Measurements from ENCODE around the gene CLGN.
A peak's percentile ranks its signal among the peaks of the same experiment; 100 is the strongest.

CLGN gene

DNA sequence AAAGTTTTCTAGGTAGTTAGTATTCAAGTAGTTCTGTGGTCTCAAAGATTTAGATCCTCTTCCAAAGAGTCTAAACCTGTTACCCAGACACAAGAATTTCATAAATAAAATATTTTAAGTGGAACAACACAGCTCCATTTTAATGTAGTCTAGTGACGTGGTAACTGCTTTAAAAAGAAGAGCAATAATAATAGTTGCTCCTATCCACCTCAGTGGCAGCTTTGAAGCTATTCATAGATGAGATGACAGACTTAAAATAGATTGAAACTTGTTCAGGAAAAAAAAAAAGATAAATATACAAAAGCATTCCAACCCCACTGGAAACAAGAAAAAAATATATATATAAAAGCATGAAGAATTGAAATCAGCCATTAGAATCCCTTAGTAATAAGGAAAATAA lies 39.4 kb downstream of the CLGN start:
- no peak overlapping the region for H3K27ac ChIP-seq (replicated peaks; ENCODE audit: low read length)
- no peak overlapping the region for H3K18ac ChIP-seq (ENCODE audit: low read length)
- H3K4ac ChIP-seq (ENCODE audit: low read length) = no peak overlapping the region
- H3K27me3 ChIP-seq (ENCODE audit: control insufficient read depth in 3 of 3, insufficient read depth in 3 of 3, low read depth in 1 of 3, low read length in 3 of 3) = no peaks in the 10 kb centered on the region
- no peak overlapping the region for H2BK12ac ChIP-seq (ENCODE audit: low read length)
- H3K79me1 ChIP-seq (ENCODE audit: low read depth, low read length) = no peaks in the 10 kb centered on the region
- H3K23ac ChIP-seq (ENCODE audit: low read depth, low read length, poor library complexity) = no peak overlapping the region
- peaks cover 0 to 8% of the 10 kb centered on the region in 2 donors for H3K36me3 ChIP-seq (replicated peaks in 1 of 2; ENCODE audit: control insufficient read depth in 2 of 2, insufficient read depth in 2 of 2, low read length in 2 of 2)
- H3K9ac ChIP-seq (ENCODE audit: low read depth, low read length, poor library complexity) = no peak overlapping the region
- H4K8ac ChIP-seq (ENCODE audit: low read depth, low read length) = no peak overlapping the region
- no peak overlapping the region for H2AK5ac ChIP-seq (ENCODE audit: low read depth, low read length)
- no peak overlapping the region for H3K14ac ChIP-seq (ENCODE audit: low read length)
- no peaks in the 10 kb centered on the region for H3K9me3 ChIP-seq (replicated peaks in 1 of 2; ENCODE audit: control insufficient read depth in 2 of 2, insufficient read depth in 1 of 2, low read depth in 1 of 2, low read length in 2 of 2)
- H3K4me3 ChIP-seq (ENCODE audit: low read length in 2 of 2) = no peak overlapping the region
- H2BK15ac ChIP-seq (ENCODE audit: low read length) = no peak overlapping the region
- no peak overlapping the region for H4K91ac ChIP-seq (ENCODE audit: low read depth, low read length, poor library complexity)
- DNase-seq (ENCODE audit: low spot score) = no peak
- no CpG with 5 or more reads among the region's 1 CpG for WGBS, 2 donors (ENCODE audit: extremely low coverage in 2 of 2, insufficient read length in 2 of 2, insufficient replicate concordance in 1 of 2)
- H3K4me1 ChIP-seq (ENCODE audit: control insufficient read depth in 2 of 2, insufficient read depth in 1 of 2, low read depth in 1 of 2, low read length in 2 of 2) = peaks cover 0 to 2% of the 10 kb centered on the region in 2 donors
- no peak overlapping the region for H2BK120ac ChIP-seq (ENCODE audit: low read depth, low read length)
- H2BK5ac ChIP-seq (ENCODE audit: low read length) = no peak overlapping the region
- H2AFZ ChIP-seq (ENCODE audit: low read length) = no peak overlapping the region
- no peak overlapping the region for H3K4me2 ChIP-seq (ENCODE audit: insufficient read depth, low read length, poor library complexity, severe bottlenecking)

DNA sequence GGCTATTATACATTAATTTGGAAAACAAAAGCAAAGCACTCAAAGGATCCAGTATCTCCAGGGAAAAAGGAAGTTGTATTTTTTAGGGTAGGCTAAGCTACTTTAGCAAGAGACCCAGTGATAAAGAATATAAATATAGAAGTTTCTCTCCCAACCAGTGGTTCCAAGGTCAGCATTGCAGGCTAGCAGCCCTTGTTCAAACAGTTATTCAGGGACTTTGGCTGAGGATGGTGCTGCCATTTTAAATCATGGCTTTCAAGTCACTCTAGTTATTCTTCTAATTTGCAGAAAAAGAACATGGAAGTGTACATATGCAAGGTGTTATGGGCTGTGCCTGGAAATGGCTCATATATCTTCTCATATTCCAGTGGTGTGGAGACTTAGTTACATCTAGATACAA lies 44.7 kb downstream of the CLGN start:
- Histone ChIP-seq H2AK5ac (ENCODE audit: low read depth, low read length) (no peak overlapping the region), H3K4me1 (ENCODE audit: control insufficient read depth in 2 of 2, insufficient read depth in 1 of 2, low read depth in 1 of 2, low read length in 2 of 2) (peaks cover 0 to 2% of the 10 kb centered on the region in 2 donors), H2AFZ (ENCODE audit: low read length) (no peak overlapping the region), H3K14ac (ENCODE audit: low read length) (no peak overlapping the region), H4K91ac (ENCODE audit: low read depth, low read length, poor library complexity) (no peak overlapping the region), H3K79me1 (ENCODE audit: low read depth, low read length) (no peaks in the 10 kb centered on the region), H3K9me3 (replicated peaks in 1 of 2; ENCODE audit: control insufficient read depth in 2 of 2, insufficient read depth in 1 of 2, low read depth in 1 of 2, low read length in 2 of 2) (no peaks in the 10 kb centered on the region), H2BK12ac (ENCODE audit: low read length) (no peak overlapping the region), H2BK120ac (ENCODE audit: low read depth, low read length) (no peak overlapping the region), H3K23ac (ENCODE audit: low read depth, low read length, poor library complexity) (no peak overlapping the region), H4K8ac (ENCODE audit: low read depth, low read length) (no peak overlapping the region), H3K4me3 (ENCODE audit: low read length in 2 of 2) (no peak overlapping the region), H3K36me3 (replicated peaks in 1 of 2; ENCODE audit: control insufficient read depth in 2 of 2, insufficient read depth in 2 of 2, low read length in 2 of 2) (peaks cover 0 to 53% of the 10 kb centered on the region in 2 donors), H3K27ac (replicated peaks; ENCODE audit: low read length) (no peak overlapping the region), H2BK15ac (ENCODE audit: low read length) (no peak overlapping the region), H3K27me3 (ENCODE audit: control insufficient read depth in 3 of 3, insufficient read depth in 3 of 3, low read depth in 1 of 3, low read length in 3 of 3) (no peaks in the 10 kb centered on the region), H3K9ac (ENCODE audit: low read depth, low read length, poor library complexity) (no peak overlapping the region), H3K4me2 (ENCODE audit: insufficient read depth, low read length, poor library complexity, severe bottlenecking) (no peak overlapping the region), H3K4ac (ENCODE audit: low read length) (no peak overlapping the region), H3K18ac (ENCODE audit: low read length) (no peak overlapping the region), H2BK5ac (ENCODE audit: low read length) (no peak overlapping the region)
- no peak for DNase-seq (ENCODE audit: low spot score)

DNA sequence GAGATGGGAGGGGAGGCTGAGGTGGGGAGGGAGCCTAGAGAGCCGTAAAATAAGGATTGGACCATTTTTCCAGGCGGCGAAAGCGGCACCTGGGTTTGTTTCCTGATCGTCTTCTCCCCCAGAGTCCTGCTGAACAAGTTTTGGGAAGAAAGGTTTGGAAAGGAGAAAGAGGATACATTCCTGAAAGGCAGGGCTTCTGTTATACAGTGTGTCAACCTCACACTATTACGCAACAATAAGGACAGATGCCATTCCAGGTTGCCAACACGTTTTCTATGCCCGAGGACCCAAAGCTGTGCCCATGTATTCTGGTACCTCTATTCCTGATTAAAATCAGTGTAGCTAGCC lies 53.3 kb downstream of the CLGN start:
- WGBS, 2 donors (ENCODE audit: extremely low coverage in 2 of 2, insufficient read length in 2 of 2, insufficient replicate concordance in 1 of 2) = no CpG with 5 or more reads among the region's 8 CpGs

DNA sequence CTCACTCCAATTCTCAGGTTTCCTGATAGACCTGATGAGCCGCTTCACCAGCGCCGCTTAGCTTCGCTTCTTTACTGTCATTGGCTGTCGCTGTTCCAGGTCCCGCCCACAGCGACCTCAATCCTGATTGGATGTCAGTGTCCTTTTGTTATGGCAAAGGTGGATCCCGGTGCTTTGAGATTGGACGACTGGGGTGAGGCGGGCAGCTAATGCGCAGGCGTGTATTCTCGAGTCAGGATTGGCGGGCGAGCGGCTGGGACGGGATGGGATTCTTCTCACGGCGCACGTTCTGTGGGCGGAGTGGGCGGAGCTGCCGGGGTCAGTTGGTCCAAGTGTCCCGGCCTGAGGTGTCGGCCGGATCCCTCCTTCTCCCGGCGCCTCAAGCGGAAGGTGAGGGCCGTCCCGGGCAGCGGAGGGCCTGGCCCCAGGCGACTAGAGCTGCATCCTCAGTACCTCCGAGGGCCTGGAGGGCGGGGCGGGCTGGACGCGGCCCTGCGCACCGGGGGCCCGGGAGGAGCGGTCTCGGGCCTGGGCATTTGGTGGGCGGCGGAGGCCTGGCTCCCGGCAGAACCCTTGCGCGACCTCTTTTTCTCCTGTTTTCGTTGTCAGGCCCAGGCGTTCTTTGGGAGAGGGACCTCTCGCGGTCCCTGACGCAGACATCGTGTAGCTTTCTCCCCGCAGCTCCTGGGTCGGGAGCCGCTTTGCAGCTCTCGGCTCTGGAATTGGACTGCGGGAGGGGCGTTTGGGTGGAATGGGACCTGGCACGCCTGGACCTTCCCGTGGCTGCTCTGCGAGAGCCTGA lies 53.9 kb downstream of the CLGN start, which contains the start of gene SCOC:
TSS of gene SCOC (plus strand) at position 319 of the 802 bp plus-strand sequence. CDS start 5,525 bp downstream, outside the sequence.
- Histone ChIP-seq H3K9me3 (replicated peaks in 1 of 2; ENCODE audit: control insufficient read depth in 2 of 2, insufficient read depth in 1 of 2, low read depth in 1 of 2, low read length in 2 of 2) (no peaks in the 10 kb centered on the region), H2AK5ac (ENCODE audit: low read depth, low read length) (no peak within 1 kb of the TSS), H4K91ac (ENCODE audit: low read depth, low read length, poor library complexity) (no peak within 1 kb of the TSS), H3K4me2 (ENCODE audit: insufficient read depth, low read length, poor library complexity, severe bottlenecking) (peak within 1 kb of the TSS; percentile 66), H2BK5ac (ENCODE audit: low read length) (peak within 1 kb of the TSS; percentile 66), H3K9ac (ENCODE audit: low read depth, low read length, poor library complexity) (peak within 1 kb of the TSS; percentile 90), H3K4ac (ENCODE audit: low read length) (no peak within 1 kb of the TSS), H3K27ac (replicated peaks; ENCODE audit: low read length) (peak within 1 kb of the TSS; percentile 85), H3K4me1 (ENCODE audit: control insufficient read depth in 2 of 2, insufficient read depth in 1 of 2, low read depth in 1 of 2, low read length in 2 of 2) (peaks cover 5 to 8% of the 10 kb centered on the region in 2 donors), H3K27me3 (ENCODE audit: control insufficient read depth in 3 of 3, insufficient read depth in 3 of 3, low read depth in 1 of 3, low read length in 3 of 3) (no peaks in the 10 kb centered on the region), H3K18ac (ENCODE audit: low read length) (peak within 1 kb of the TSS; percentile 97), H4K8ac (ENCODE audit: low read depth, low read length) (no peak within 1 kb of the TSS), H2BK120ac (ENCODE audit: low read depth, low read length) (no peak within 1 kb of the TSS), H2BK12ac (ENCODE audit: low read length) (no peak within 1 kb of the TSS), H2AFZ (ENCODE audit: low read length) (peak within 1 kb of the TSS; percentile 90), H3K79me1 (ENCODE audit: low read depth, low read length) (peaks cover 2% of the 10 kb centered on the region), H3K4me3 (ENCODE audit: low read length in 2 of 2) (peak within 1 kb of the TSS; percentile 63 to 92), H3K36me3 (replicated peaks in 1 of 2; ENCODE audit: control insufficient read depth in 2 of 2, insufficient read depth in 2 of 2, low read length in 2 of 2) (peaks cover 0 to 4% of the 10 kb centered on the region in 2 donors), H3K23ac (ENCODE audit: low read depth, low read length, poor library complexity) (peak within 1 kb of the TSS; percentile 52), H2BK15ac (ENCODE audit: low read length) (peak within 1 kb of the TSS; percentile 2), H3K14ac (ENCODE audit: low read length) (no peak within 1 kb of the TSS)
- WGBS, 2 donors (ENCODE audit: extremely low coverage in 2 of 2, insufficient read length in 2 of 2, insufficient replicate concordance in 1 of 2) = no CpG with 5 or more reads among the region's 63 CpGs
- peak; percentile 99 for DNase-seq (ENCODE audit: low spot score)

More for the DNA sequence above, 53.3 kb downstream of the CLGN start:
- Histone ChIP-seq H3K18ac (ENCODE audit: low read length) (peak overlapping the region; percentile 97), H3K14ac (ENCODE audit: low read length) (no peak overlapping the region), H3K27ac (replicated peaks; ENCODE audit: low read length) (peak overlapping the region; percentile 85), H3K27me3 (ENCODE audit: control insufficient read depth in 3 of 3, insufficient read depth in 3 of 3, low read depth in 1 of 3, low read length in 3 of 3) (no peaks in the 10 kb centered on the region), H4K91ac (ENCODE audit: low read depth, low read length, poor library complexity) (no peak overlapping the region), H3K9me3 (replicated peaks in 1 of 2; ENCODE audit: control insufficient read depth in 2 of 2, insufficient read depth in 1 of 2, low read depth in 1 of 2, low read length in 2 of 2) (no peaks in the 10 kb centered on the region), H2BK12ac (ENCODE audit: low read length) (no peak overlapping the region), H2BK5ac (ENCODE audit: low read length) (no peak overlapping the region), H2BK15ac (ENCODE audit: low read length) (no peak overlapping the region), H3K4me2 (ENCODE audit: insufficient read depth, low read length, poor library complexity, severe bottlenecking) (peak overlapping the region; percentile 63), H3K23ac (ENCODE audit: low read depth, low read length, poor library complexity) (peak overlapping the region; percentile 52), H3K9ac (ENCODE audit: low read depth, low read length, poor library complexity) (peak overlapping the region; percentile 90), H2BK120ac (ENCODE audit: low read depth, low read length) (no peak overlapping the region), H3K79me1 (ENCODE audit: low read depth, low read length) (peaks cover 2% of the 10 kb centered on the region), H2AFZ (ENCODE audit: low read length) (peak overlapping the region; percentile 90), H3K36me3 (replicated peaks in 1 of 2; ENCODE audit: control insufficient read depth in 2 of 2, insufficient read depth in 2 of 2, low read length in 2 of 2) (peaks cover 0 to 8% of the 10 kb centered on the region in 2 donors), H4K8ac (ENCODE audit: low read depth, low read length) (no peak overlapping the region), H3K4ac (ENCODE audit: low read length) (no peak overlapping the region), H3K4me3 (ENCODE audit: low read length in 2 of 2) (peak overlapping the region; percentile 63 to 92), H2AK5ac (ENCODE audit: low read depth, low read length) (no peak overlapping the region), H3K4me1 (ENCODE audit: control insufficient read depth in 2 of 2, insufficient read depth in 1 of 2, low read depth in 1 of 2, low read length in 2 of 2) (peaks cover 5 to 8% of the 10 kb centered on the region in 2 donors)
- no peak for DNase-seq (ENCODE audit: low spot score)
